Measurements from ENCODE around the gene LTN1.

LTN1 gene

DNA sequence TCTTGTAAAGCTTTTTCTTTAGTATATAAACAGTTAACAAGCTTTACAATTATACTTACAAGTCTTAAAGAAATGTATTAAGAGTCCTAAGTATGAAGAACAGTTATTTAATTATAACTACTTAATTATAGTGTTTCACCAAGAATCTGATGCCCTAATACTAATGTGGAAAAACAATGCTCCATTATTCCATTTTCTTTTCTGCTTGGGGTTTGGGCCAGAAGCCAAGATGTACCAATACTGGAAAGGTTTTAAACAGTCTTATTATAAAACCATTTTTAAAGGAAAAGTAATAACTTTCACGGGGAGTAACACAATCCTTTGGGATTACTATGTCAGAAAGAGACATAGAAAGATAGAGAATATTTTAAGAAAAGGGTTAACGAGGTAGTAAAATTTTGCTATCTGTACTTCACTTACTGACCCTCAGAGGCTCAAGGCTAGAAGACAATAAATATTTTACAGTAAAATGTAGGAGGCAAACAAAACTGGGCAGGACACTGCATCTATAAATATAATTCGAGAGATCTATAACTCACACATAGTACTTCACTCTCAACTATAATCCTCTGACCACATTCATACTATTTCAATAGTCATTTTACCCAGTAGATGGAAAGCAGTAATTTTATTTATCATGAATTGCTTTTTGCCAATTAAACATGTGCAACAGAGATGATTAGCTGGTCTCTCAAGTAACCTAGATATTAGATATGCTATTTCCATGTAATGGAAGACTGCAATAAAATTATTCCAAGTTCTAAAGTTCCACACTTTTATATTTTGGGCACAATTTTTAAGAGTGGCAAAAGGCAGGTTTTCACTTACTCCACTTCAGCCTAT lies 63.9 kb downstream of the LTN1 start:
- DNase-seq = no peak

DNA sequence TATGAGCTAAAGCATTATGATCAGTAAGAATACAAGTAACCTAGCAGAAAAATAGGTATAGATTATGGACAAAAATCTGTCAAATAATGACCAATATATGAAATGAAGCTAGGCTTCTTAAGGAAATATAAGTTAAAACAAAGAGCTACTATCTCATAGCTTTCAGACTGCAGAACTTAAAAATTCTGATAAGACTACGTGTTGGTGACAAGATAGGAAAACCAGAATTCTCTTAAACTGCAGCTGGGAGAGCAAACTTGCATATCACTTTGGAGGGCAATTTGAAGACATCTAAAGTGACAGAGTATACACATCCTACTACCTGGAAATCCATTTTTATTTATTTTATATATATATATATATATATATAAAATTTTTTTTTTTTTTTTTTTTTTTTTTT lies 65.5 kb downstream of the LTN1 start:
- no peak for DNase-seq

DNA sequence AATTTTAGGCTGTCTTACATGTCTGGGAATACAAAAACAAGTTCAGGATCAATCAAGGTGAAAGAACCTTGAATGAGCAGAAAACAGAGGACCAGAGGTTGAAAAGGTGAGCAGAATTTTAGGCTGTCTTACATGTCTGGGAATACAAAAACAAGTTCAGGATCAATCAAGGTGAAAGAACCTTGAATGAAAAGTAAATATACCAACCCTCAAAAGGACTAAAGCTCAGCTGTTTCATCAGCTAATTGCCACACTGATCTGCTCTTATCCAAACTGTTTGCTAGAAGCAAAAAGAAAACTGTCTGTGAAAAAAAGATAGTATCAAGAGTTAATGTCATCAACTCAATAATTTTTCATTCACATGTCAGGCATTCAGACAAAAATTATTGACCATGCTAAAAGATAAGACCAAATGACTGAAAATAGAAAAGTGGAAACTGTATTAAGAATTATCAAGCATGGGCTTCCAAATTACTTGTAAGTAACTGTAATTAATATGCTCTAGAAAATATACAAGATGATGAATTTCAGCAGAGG lies 69.2 kb downstream of the LTN1 start:
- DNase-seq = no peak

DNA sequence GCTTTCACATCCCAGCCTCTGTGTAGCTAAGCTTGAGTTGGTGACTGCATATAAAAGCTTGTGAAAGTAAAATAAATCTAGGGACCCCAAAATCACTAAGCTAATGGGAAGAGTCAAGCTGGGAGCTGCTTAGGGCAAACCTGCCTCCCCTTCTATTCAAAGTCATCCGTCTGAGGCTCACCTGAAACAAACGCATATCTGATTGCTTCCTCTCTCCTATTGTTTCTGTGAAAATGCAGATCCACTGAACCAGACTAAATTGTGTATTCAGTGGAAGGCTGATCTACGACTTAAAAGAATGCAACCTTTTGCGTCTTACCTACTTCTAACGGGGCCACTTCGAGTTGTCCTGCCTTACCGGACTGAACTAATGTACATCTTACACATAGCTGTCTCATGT lies 70.3 kb downstream of the LTN1 start:
- DNase-seq = no peak

DNA sequence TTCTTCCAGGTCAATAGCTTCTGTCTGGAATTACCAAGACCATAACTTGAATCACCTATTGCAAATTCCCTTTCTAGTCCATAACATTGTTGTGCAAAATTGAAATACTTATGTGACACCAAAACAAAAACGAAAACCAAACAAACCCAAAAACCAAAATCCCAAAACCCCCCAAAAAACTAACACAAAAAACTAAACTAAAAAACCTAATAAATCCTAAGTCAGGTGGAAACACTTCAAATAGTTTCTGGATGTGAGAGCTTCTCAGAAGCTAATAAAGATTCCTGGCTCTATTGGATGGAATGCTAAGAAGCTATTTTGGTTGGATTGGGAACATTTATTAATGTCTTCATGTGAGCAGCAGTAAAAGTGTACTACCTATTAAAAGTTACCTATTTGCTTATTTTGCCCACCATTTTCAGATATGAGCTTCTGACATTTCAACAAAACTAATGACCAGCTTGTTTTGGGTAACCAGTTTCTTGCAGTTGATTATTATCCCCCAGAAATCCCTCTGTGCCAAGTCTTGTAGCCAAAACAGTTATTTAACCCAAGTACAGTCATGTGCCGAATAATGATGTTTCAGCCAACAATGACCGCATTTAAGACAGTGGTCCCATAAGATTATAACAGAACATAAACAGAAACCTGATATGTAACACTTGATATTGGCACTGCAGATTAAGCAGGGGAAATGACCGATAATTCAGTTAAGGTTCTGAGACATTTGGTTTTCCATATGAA lies 76.4 kb downstream of the LTN1 start:
- no peak for DNase-seq

DNA sequence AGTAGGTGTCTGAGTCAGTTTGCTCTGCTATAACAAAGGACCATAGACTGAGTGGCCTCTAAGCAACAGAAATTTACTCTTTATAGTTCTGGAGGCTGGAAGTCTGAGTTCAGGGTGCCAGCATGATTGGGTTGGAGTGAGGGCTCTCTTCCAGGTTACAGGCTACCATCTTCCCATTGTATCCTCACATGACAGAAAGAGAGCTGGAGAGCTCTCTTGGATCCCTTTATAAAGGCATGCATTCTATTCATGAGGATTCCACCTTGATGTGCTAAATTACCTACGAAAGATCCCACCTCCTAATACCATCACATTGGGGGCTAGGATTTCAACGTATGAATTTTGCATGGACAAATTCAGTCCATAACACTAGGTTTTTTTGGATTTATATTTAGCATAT lies 79.6 kb downstream of the LTN1 start:
- DNase-seq = no peak

DNA sequence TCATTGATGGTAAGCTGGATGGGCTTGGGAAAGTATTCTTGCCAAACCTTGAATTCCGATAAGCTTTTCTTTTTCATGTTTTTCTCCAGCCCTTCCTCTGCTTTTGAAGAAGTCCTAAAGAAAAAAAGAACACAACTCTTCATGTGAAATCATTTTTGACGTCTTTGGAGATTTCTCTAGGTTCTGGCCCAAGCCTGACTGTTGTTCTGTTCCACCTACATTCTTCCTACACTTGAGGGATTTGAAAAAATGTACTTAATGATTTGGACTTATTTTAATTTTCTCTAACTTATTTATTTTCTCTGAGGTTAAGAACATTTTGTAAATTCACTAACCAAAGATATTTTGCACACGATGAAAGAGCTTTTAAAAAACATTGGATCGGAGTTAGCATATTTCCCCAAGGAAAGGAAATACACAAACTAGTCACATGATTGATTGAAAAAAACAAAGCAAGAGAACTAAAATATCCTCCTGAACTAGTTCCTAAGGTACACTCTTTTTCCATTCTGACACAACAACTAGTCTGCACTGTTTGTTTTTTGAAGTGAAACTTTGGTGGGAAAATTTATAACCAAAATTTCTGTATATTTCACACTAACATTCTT lies 82.3 kb downstream of the LTN1 start:
- DNase-seq = no peak

DNA sequence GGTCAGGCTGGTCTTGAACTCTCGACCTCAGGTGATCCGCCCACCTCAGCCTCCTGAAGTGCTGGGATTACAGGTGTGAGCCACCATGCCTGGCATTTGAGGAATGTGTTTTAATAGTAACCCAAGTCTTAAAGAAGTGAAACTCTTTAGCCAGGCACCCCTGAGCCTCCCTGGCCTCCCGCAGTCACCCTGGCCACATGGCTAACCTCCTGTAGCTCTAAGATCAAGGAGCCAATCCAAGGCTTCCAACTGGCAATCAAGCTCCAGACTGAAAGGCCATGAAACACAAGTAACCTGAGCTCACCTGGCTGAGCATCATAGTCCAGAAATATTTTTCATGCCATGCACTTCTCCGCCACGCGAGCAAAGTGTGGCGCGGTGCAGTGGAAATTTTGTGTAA lies 84.3 kb downstream of the LTN1 start:
- DNase-seq = no peak

DNA sequence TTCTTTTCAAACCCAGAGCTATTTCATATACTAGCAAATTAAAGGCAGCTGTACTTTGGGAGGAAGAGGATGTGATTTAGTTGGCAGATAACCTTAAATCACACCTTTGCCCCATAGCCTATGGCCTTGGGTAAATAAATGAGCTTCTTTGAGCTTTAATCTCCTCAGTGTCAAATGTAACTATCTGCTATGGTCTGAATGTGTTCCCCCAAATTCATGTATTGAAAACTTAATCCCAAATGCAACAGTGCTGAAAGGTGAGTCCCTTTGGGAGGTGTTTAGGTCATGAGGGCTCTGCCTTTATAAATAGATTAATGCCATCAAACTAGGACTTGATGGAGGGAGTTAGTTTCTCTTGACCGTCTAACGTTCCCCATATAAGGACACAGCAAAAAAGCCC lies 85.8 kb downstream of the LTN1 start:
- DNase-seq = no peak

DNA sequence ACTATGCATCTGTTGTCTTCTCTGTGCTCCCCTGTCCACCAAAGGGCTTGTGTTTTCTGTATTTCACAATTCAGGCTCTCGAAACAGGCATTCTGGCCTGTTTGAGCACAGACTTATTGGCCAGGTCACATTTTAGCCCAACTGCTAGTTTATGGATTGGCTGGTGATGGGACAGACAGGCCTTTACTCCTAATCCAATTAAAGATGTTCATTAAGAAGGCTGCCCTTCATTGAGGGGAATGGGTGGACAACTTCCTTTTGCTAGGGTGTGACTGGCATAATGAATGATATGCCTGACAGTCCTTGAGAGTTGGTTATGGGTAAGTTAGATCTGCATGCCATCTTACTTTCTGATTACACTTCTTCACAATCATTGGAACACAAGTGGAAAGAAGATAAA lies 86.4 kb downstream of the LTN1 start:
- no peak for DNase-seq

DNA sequence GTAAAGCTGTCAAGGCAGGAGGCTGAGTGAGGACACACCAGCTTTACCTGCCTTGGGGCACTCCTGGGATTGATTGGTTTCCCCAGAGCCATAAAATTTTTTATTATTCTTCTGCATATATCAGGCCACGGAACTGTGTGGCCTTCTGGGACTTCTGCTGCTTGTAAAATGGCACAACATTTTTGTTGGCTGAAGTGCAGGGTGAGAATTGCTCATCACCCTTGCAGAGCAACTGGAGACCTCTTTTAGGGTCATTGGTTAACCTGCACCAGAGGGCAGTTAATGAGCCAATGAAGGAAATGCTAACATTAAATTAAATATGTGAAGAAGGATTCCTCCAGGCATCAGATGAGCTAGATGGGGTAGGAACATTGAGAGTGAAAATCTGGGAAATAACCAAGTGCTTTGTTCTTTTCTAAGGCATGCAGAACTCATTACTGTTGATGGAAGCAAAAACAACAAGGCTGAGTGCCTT lies 87.7 kb downstream of the LTN1 start:
- no peak for DNase-seq

DNA sequence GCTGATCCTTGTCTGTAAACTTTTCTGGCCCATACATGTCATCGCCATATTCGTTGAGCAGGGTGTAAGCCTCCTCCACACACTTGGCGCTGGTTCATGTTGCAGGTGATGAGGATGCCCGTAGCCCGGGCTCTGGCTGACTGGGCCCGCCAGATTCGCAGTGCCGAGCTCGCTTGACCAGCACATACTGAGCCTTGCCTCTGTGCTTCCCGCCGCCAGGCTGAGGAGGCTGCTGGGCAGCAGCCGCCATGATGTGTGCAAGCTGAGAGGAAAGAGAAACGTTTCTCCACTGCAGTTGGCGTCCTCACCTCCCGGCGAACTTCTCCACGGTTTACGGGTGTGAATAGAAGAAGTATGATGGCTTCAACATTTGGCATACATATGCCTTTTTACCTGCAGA lies 89.2 kb downstream of the LTN1 start:
- no peak for DNase-seq

DNA sequence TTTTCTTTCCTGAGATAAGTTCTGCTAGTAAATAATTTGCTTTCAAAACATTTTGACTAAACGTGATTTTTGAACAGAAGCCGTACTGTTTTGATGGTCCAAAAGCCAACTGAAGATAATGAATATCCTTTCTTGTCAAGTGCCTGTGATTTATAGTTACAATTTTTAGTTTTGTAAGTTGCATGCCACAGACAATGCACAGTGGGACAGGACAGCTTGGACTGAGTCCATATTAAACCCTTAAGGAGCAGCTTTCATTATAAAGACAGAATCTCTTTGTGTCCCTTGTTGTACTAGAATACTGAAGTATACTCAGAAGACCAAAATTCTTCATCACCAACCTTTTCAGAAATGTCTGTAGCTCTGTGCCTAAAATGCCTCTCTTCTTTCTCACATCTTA lies 92.2 kb downstream of the LTN1 start:
- no peak for DNase-seq

DNA sequence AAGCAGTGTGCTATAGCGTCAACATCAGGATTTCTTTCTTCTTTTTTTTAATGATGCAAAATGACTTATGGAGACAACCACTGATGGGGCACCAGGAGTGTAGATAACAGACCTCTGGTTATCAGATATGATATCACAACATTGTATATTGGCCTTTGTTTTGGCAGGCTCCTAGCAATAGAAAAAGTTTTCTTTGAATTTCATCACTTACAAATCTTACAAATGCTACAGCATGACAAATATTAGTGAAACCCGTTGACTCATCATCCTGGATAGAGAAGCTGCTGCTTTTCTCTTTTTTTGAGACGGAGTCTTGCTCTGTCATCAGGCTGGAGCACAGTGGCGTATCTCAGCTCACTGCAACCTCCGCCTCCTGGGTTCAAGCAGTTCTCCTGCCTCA lies 92.9 kb downstream of the LTN1 start:
- DNase-seq = no peak

DNA sequence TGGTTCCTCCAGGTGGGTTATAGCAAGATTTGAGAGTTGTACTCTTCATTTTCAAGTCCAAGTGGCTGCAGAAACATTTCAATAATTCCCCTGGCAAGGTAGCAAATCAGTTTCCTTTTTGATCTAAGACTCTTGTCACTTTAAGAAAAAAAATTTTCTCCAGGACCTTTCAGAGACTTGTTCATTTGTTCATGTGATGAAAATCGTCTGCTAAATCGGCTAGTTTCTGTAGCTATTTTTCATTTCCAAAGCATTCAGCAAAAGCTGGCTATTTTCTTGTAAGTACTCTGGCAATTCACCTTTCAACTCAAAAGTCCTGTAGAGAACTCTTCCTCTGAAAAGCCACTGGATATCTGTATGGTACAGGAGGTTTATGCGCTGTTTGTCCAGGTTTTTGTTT lies 93.5 kb downstream of the LTN1 start:
- no peak for DNase-seq

DNA sequence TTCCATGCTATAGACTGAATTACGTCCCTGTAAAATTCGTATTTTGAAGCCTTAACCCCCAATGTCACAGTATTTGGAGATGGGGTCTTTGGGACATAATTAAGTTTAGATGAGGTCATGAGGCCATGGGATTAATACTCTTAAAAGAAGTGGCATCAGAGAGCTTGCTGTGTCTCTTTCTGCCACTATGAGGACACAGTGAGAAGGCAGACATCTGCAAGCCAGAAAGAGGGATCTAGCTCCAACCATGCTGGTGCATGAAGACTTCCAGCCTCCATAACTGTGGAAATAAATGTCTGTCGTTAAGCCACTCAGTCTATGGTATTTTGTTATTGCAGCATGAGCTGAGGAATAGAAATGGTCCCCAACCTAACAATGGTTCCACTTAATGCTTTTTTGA lies 99.0 kb downstream of the LTN1 start:
- no peak for DNase-seq

DNA sequence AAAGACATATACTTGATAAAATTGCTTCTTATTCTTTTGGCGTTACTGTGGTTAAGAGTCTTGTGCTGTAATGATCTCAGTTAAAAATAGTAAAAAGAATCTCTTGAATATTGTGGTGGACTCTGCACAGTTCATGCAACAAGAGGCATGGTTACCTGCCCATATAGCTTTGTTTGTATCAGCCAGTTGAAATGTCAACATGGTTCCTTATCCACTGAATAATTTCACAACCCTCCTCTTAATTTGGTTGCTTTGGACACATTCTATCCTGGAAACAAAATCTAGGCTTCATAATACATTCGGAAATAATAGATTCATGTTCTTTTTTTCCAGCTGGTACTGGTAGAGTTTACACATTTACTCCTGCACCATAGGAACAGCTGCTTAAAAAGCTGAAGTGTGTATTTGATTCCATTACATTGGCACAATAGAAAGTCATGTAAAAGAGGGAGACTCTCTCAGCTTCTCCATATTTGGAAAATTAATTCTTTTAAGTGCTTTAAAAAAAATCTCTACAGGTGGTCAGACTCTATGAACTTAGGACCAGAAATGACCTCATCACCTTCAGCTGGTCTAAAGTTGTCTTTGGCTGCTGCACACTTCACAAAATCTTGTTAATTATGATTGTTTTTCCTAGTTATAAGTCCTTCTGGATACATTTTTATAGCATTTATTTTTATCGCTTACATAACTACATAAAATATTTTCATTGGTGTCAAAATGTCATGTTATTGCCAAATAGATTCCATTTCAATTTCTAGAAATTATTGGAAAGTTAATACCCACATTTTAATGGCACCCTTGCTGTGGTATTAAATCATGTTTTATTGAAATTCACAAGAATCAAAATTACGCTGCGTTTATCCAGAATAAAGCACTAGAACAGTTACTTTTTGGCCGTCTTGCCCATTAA lies 100.2 kb downstream of the LTN1 start:
- no peak for DNase-seq

DNA sequence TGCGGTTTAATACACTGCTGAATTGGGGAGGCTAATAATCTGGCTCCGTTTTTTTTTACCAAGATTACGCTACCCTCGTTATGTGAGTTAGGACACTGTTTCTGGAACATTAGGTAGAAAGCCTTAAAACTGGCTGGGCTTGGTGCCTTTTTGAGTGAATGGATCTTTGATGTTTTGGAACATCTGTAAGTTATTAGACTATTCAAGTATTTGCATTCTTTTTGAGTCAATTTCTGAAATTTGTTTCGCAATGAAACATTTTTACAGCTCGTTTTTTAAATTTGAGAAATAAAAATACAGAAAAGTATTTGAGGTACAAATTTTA lies 106.9 kb downstream of the LTN1 start:
- DNase-seq = no peak

DNA sequence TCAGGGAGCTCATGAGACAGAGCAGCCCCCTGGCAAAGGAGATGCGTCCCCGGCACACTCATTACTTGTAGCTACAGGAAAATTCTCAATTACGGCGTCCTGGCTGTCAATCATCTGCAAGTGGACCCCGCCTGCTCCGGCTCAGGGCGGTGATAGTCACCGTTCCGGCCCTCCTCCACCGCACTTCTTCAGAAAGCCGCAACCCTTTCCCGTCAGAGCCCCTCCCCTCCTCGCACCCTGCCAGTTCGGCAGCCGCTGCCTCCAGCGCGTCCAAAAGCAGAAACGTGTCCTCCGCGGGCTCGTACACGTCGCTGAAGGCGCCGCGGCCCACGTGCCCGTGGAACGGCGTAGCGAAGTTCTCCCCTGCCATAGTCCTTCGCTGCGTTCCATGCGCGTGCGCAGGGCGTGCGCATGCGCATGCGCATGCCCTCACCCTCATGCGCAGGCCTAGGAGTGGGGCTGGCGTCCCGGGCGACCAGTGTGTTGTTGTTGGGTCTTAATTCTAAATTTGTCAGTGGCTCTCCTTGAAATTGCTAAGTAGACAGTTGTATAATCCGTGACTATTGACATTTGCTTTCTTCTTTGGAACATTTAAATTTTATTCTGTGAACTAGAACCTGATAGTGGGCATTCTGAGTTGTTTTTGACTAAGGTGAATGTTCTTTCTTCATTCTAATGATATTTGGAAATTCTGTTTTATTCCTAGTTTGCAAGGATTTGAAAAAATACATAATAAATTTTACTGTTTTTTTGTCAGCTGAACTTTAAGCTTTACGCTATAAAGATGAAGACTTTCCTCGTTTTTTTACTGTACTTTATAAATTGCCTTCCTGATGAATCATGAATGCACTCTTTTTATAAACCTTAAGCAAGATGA lies 107.5 kb downstream of the LTN1 start:
- peak; percentile 95 to 97 for DNase-seq

DNA sequence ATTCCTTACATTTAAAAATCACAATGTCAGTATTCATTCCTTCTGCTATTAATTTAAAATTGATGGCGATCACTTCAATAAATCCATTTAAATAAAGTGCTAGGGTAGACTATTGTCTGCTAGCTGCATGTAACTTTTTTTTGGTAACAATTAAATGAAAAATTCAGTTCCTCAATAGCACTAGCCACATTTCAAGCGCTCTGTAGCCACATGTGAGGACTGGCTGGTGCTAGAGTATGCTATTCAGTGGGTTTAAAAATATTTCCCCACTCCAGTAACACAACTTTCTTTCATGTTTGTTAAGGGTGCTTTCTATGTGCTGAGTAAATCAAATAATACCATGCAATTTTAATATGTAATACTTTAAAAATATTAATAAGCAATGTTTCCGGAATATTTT lies 108.2 kb downstream of the LTN1 start:
- peak; percentile 42 to 61 for DNase-seq

DNA sequence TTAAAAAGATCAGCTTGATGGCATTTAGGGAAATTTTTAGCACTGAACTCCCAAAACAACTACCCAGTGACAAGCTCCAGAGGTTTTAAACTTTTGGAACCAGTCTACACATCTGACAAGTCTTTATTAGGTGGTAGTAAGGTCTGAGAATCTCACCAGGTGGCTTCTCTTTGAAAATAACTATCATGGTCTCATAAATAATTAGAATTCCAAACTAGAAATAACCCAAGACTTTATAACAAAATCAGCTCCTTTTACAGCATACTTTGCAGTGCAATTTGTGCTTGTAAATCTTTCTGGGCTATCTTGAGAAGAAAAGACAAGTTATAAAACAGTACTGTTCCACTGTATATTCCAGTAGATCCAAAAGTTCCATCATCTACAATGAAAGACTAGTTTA lies 108.7 kb downstream of the LTN1 start:
- DNase-seq = no peak

DNA sequence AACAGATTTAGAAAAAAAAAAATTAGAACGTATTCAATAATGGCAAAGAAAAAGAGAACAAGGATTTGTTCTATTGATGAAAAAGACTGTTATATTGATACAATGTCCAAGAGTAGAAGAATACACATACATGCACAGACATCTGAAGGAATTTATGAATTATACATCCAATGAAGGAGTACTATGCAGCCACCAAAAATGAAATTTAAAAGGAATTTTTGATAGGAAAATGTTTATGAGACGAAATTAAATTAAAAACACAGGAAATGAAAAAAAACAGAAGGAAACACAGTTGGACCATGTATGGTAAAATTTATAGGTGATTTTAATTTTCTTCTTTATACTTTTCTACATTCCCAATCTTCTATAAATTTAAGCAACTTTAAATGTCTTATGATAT lies 110.3 kb downstream of the LTN1 start:
- no peak for DNase-seq
